DOHH2 (cell line): Measurements from ENCODE around the gene OPRL1.

Experiments used
- CTCF ChIP-seq: fragments of 200-600 bp; sonication (generic); IDR thresholded peaks from one replicate; pipeline ENCODE4 v1.5.1; 2014; ENCODE audit warnings: antibody characterized with exemption, mild to moderate bottlenecking, low read depth, low read length; ENCODE audit not compliant: poor library complexity, severe bottlenecking
- EZH2phosphoT487 ChIP-seq: fragments of 200-600 bp; sonication (generic); IDR thresholded peaks from 2 replicates; pipeline ENCODE4 v1.6.1; 2017; ENCODE audit warnings: borderline replicate concordance, mild to moderate bottlenecking, antibody characterized with exemption, low read length, moderate library complexity, mixed read lengths

GRCh38 chr20:64044484-64045247 lies 35.2 kb upstream of the OPRL1 start:
- TF ChIP-seq CTCF, result no peak
- no peak for TF ChIP-seq EZH2phosphoT487
